Esophagus muscularis mucosa (tissue), 4 donors: ENCODE measurements around the gene MAZ. TPM values are rescaled to one million over a fixed set of nuclear protein-coding genes. Genes with fewer than 3 reads are reported as not detected.
"Not testable (repeated sequence)": the region's sequence is repeated elsewhere in the genome, so short reads cannot be mapped to it uniquely, and the experiment has no call there.

Experiments
- DNase-seq: peaks from one replicate; pipeline ENCODE4 v3.0.0-alpha.2; 2017; ENCODE audit errors: extremely low spot score
- H3K27ac ChIP-seq, 4 donors: fragments of 200-600 bp; sonication (generic); replicated peaks in 1 of 4; 1 replicate in 3 of 4; 2 replicates in 1 of 4; pipeline ENCODE4 v1.5.1; 2016 to 2019; ENCODE audit warnings: mild to moderate bottlenecking in 1 of 4
- H3K27me3 ChIP-seq, 4 donors: fragments of 200-600 bp; sonication (generic); one replicate each; pipeline versions ENCODE4 v1.5.1 to v1.6.0; 2016 to 2019
- H3K36me3 ChIP-seq, 4 donors: fragments of 200-600 bp; sonication (generic); one replicate each; pipeline ENCODE4 v1.5.1; 2016 to 2019
- H3K4me1 ChIP-seq, 4 donors: fragments of 200-600 bp; sonication (generic); one replicate each; pipeline ENCODE4 v1.5.1; 2016 to 2019
- H3K4me3 ChIP-seq, 4 donors: fragments of 200-600 bp; sonication (generic); 1 replicate in 2 of 4; 2 replicates in 2 of 4; pipeline ENCODE4 v1.5.1; 2016 to 2019; ENCODE audit warnings: mild to moderate bottlenecking in 4 of 4, moderate library complexity in 1 of 4
- H3K9me3 ChIP-seq, 4 donors: fragments of 200-600 bp; sonication (generic); 1 replicate in 3 of 4; 2 replicates in 1 of 4; pipeline ENCODE4 v1.5.1; 2016 to 2019
- CTCF ChIP-seq, 3 experiments: fragments of 200-600 bp in 2 of 3; fragments of 450-650 bp in 1 of 3; sonication (generic) in 2 of 3; IDR thresholded peaks; one replicate each; pipeline ENCODE4 v1.5.1; 2017 to 2019; ENCODE audit warnings: antibody characterized with exemption in 3 of 3, mild to moderate bottlenecking in 2 of 3, moderate library complexity in 1 of 3
- EP300 ChIP-seq: sonication (generic); formaldehyde crosslinking; IDR thresholded peaks from one replicate; pipeline ENCODE4 v1.6.1; 2017; ENCODE audit warnings: antibody characterized with exemption
- POLR2A ChIP-seq: fragments of 450-650 bp; IDR thresholded peaks from one replicate; pipeline ENCODE4 v1.6.1; 2017; ENCODE audit warnings: antibody characterized with exemption, moderate library complexity, mild to moderate bottlenecking, low read depth
- POLR2AphosphoS5 ChIP-seq, 2 donors: sonication (generic); formaldehyde crosslinking; IDR thresholded peaks; one replicate each; pipeline ENCODE4 v1.6.1; 2017; ENCODE audit warnings: antibody characterized with exemption in 2 of 2
- WGBS: methylation state at CpG from one replicate; pipeline ENCODE4 v1.1.5; 2018; 5-methylcytosine and 5-hydroxymethylcytosine counted together
- intact Hi-C: fragments of 100-400 bp; cut with DNase I; formaldehyde crosslinking; loops from one replicate; pipeline ENCODE4 v1.15.1; 2023
- total RNA-seq, 4 donors: library from RNA; depleted of rRNA; stranded (reverse); fragments of >200 nt; gene quantifications; one replicate each; pipeline versions ENCODE4 v1.1.0 to v1.2.1, GENCODE V29; 2016

MAZ gene
- total RNA-seq, 4 donors from 2014 or later, result 120 to 284 (median 158) TPM

- TF ChIP-seq POLR2AphosphoS5 (IDR thresholded peaks at IDR 0.05) (no peak), CTCF (IDR thresholded peaks at IDR 0.05) (no peak), EP300 (no peak), POLR2A (no peak)
- no peak overlapping the region for H3K27ac ChIP-seq
- no peak for DNase-seq
- peaks cover 16 to 28% (median 19%) of the 10 kb centered on the region in 4 donors for H3K4me1 ChIP-seq
- no peaks in the 10 kb centered on the region for H3K27me3 ChIP-seq
- 71% methylated on average over 9 of the region's 9 CpGs for WGBS
- intact Hi-C loops, result loop anchor here (10.0 kb wide), 1 partner anchor 203 kb away; the partner anchor contains the start of genes HIRIP3 and INO80E
- H3K9me3 ChIP-seq, result no peaks in the 10 kb centered on the region
- H3K4me3 ChIP-seq, result no peak overlapping the region
- peaks cover 0 to 6% (median 4%) of the 10 kb centered on the region in 4 donors for H3K36me3 ChIP-seq
Measured at GRCh38 chr16:29791845-29792807, 14.2 kb upstream of the MAZ start.

GRCh38 chr16:29793153-29793552 lies 13.2 kb upstream of the MAZ start:
- H3K9me3 ChIP-seq, H3K4me3 ChIP-seq, DNase-seq, H3K27me3 ChIP-seq, H3K27ac ChIP-seq: not testable (repeated sequence)
- Histone ChIP-seq H3K4me1 (peaks cover 16 to 28% (median 19%) of the 10 kb centered on the region in 4 donors), H3K36me3 (peaks cover 0 to 16% (median 11%) of the 10 kb centered on the region in 4 donors)
- intact Hi-C loops, result loop anchor here (10.0 kb wide), 1 partner anchor 202 kb away; the partner anchor contains the start of genes HIRIP3 and INO80E
- WGBS, result 89% methylated on average over 13 of the region's 18 CpGs

- H3K9me3 ChIP-seq, result no peaks in the 10 kb centered on the region
- H3K4me3 ChIP-seq, result no peak overlapping the region
- DNase-seq, result no peak
- no peaks in the 10 kb centered on the region for H3K27me3 ChIP-seq
- H3K27ac ChIP-seq, result no peak overlapping the region
- WGBS, result 96% methylated on average over 3 of the region's 3 CpGs
- intact Hi-C loops, result loop anchor here (10.0 kb wide), 1 partner anchor 201 kb away; the partner anchor contains the start of genes HIRIP3 and INO80E
- TF ChIP-seq EP300, result no peak
- no peak for TF ChIP-seq POLR2A
- TF ChIP-seq CTCF (IDR thresholded peaks at IDR 0.05), result no peak
- peaks cover 4 to 28% (median 22%) of the 10 kb centered on the region in 4 donors for H3K36me3 ChIP-seq
- peaks cover 16 to 26% (median 19%) of the 10 kb centered on the region in 4 donors for H3K4me1 ChIP-seq
Measured at GRCh38 chr16:29794231-29794710, 12.1 kb upstream of the MAZ start.

- Histone ChIP-seq H3K4me1 (peaks cover 14 to 21% (median 18%) of the 10 kb centered on the region in 4 donors), H3K9me3 (no peaks in the 10 kb centered on the region), H3K36me3 (peaks cover 10 to 39% (median 29%) of the 10 kb centered on the region in 4 donors), H3K27ac (peak overlapping the region in 2 of 4 donors; percentile 20 to 96), H3K27me3 (peaks cover 0 to 2% (median 0%) of the 10 kb centered on the region in 4 donors), H3K4me3 (no peak overlapping the region)
- WGBS, result 96% methylated on average over 8 of the region's 8 CpGs
- no peak for DNase-seq
- TF ChIP-seq POLR2A, result no peak
- TF ChIP-seq CTCF (IDR thresholded peaks at IDR 0.05), result no peak
- no peak for TF ChIP-seq EP300
- TF ChIP-seq POLR2AphosphoS5 (IDR thresholded peaks at IDR 0.05), result no peak
- intact Hi-C loops, result no loop called here
Measured at GRCh38 chr16:29802416-29802935, 3.9 kb upstream of the MAZ start.

GRCh38 chr16:29804020-29804419 lies 2.3 kb upstream of the MAZ start:
- intact Hi-C loops, result no loop called here
- Histone ChIP-seq H3K4me1 (peaks cover 29 to 37% (median 34%) of the 10 kb centered on the region in 4 donors), H3K36me3 (peaks cover 8 to 31% (median 26%) of the 10 kb centered on the region in 4 donors), H3K27ac (peak overlapping the region; percentile 90 to 99 (median 98)), H3K4me3 (peak overlapping the region in 2 of 4 donors; percentile 77 to 78), H3K27me3 (peaks cover 0 to 2% (median 0%) of the 10 kb centered on the region in 4 donors), H3K9me3 (no peaks in the 10 kb centered on the region)
- WGBS, result 74% methylated on average over 8 of the region's 8 CpGs
- TF ChIP-seq POLR2A (no peak), POLR2AphosphoS5 (IDR thresholded peaks at IDR 0.05) (no peak), EP300 (no peak), CTCF (IDR thresholded peaks at IDR 0.05) (no peak)
- no peak for DNase-seq
